Gastrocnemius medialis (tissue), 4 donors: ENCODE data around the gene PDE4D. TPM values are rescaled to one million over a fixed set of nuclear protein-coding genes. Genes with fewer than 3 reads are reported as not detected.

Source experiments
- ATAC-seq, 2 donors: fragments of 150-250 bp; one replicate each; pipeline ENCODE4 v1.9.1; 2016
- DNase-seq, 2 donors: peaks; one replicate each; pipeline ENCODE4 v3.0.0-alpha.2; 2019
- H3K27ac ChIP-seq, 4 donors: fragments of 200-600 bp; sonication (generic); 1 replicate in 1 of 4; 2 replicates in 3 of 4; pipeline ENCODE4 v1.5.1; 2016 to 2018; ENCODE audit warnings: mild to moderate bottlenecking in 2 of 4, moderate library complexity in 1 of 4
- H3K27me3 ChIP-seq, 3 donors: fragments of 200-600 bp; sonication (generic) in 2 of 3; 1 replicate in 1 of 3; 2 replicates in 2 of 3; pipeline versions ENCODE4 v1.5.1 to v1.6.0; 2016 to 2019; ENCODE audit warnings: mild to moderate bottlenecking in 1 of 3, moderate library complexity in 1 of 3
- H3K36me3 ChIP-seq, 2 donors: fragments of 200-600 bp; sonication (generic) in 1 of 2; one replicate each; pipeline ENCODE4 v1.5.1; 2017 to 2018
- H3K4me1 ChIP-seq, 2 donors: fragments of 200-600 bp; sonication (generic) in 1 of 2; one replicate each; pipeline ENCODE4 v1.5.1; 2016 to 2017; ENCODE audit warnings: mild to moderate bottlenecking in 2 of 2
- H3K4me3 ChIP-seq, 4 donors: fragments of 200-600 bp; sonication (generic) in 3 of 4; 1 replicate in 1 of 4; 2 replicates in 3 of 4; pipeline ENCODE4 v1.5.1; 2016 to 2019; ENCODE audit warnings: mild to moderate bottlenecking in 2 of 4
- H3K9me3 ChIP-seq, 3 donors: fragments of 200-600 bp; sonication (generic) in 2 of 3; 1 replicate in 1 of 3; 2 replicates in 2 of 3; pipeline ENCODE4 v1.5.1; 2016 to 2019
- POLR2A ChIP-seq, 2 donors: fragments of 450-650 bp; IDR thresholded peaks; one replicate each; pipeline ENCODE4 v1.6.1; 2017; ENCODE audit warnings: antibody characterized with exemption in 2 of 2, mild to moderate bottlenecking in 2 of 2, moderate library complexity in 2 of 2
- in situ Hi-C, 4 donors: fragments of 200-750 bp; cut with MboI; loops; one replicate each; pipeline versions ENCODE4 v1.15.0 to v1.8.0; 2017; ENCODE audit warnings: low sequenced_read_pairs in 4 of 4
- intact Hi-C: fragments of 100-400 bp; cut with DNase I; formaldehyde crosslinking; loops from one replicate; pipeline ENCODE4 v1.15.1; 2023; ENCODE audit warnings: low total_unique reads
- total RNA-seq, 4 donors: library from RNA; depleted of rRNA; stranded (reverse); fragments of >200 nt; gene quantifications; one replicate each; pipeline versions ENCODE4 v1.1.0 to v1.2.3, GENCODE V29; 2016
- TF ChIP-seq, protein P1 (sequence below), 5 experiments: fragments of 450-650 bp in 3 of 5; fragments of 200-600 bp in 2 of 5; sonication (generic) in 2 of 5; IDR thresholded peaks in 4 of 5; conservative IDR thresholded peaks in 1 of 5; 1 replicate in 4 of 5; 2 replicates in 1 of 5; pipeline ENCODE4 v1.5.1; 2016 to 2019; ENCODE audit warnings: antibody characterized with exemption in 5 of 5, mild to moderate bottlenecking in 3 of 5, moderate library complexity in 3 of 5

Gene PDE4D
- total RNA-seq, 4 donors from 2014 or later: 133 to 223 (median 185) TPM

DNA sequence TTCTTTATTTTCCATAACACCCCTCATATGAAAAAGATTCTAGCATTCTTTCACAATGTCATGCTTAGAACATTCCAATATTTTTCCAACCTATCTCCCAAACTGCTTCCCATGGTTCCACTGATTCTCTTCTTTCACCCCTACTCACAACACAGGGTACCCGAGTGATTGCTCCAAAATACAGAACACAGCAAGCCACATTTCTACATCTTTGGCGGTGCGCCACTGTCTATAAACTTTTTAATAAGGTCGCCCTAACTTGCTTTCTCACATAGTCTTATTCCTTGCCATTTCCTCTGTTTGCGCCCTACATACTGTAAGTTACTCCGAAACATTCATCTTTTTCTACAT is 793.6 kb downstream of the PDE4D start:
- TF ChIP-seq, protein P1, sequence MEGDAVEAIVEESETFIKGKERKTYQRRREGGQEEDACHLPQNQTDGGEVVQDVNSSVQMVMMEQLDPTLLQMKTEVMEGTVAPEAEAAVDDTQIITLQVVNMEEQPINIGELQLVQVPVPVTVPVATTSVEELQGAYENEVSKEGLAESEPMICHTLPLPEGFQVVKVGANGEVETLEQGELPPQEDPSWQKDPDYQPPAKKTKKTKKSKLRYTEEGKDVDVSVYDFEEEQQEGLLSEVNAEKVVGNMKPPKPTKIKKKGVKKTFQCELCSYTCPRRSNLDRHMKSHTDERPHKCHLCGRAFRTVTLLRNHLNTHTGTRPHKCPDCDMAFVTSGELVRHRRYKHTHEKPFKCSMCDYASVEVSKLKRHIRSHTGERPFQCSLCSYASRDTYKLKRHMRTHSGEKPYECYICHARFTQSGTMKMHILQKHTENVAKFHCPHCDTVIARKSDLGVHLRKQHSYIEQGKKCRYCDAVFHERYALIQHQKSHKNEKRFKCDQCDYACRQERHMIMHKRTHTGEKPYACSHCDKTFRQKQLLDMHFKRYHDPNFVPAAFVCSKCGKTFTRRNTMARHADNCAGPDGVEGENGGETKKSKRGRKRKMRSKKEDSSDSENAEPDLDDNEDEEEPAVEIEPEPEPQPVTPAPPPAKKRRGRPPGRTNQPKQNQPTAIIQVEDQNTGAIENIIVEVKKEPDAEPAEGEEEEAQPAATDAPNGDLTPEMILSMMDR (IDR thresholded peaks at IDR 0.05 in 4 of 5, conservative IDR thresholded peaks at IDR 0.05 in 1 of 5): no peak
- TF ChIP-seq POLR2A (IDR thresholded peaks at IDR 0.05): no peak
- H3K27me3 ChIP-seq: no peaks in the 10 kb centered on the region
- H3K36me3 ChIP-seq: no peaks in the 10 kb centered on the region
- H3K4me3 ChIP-seq: no peak overlapping the region
- H3K4me1 ChIP-seq: peaks cover 45 to 48% of the 10 kb centered on the region in 2 donors
- H3K9me3 ChIP-seq: no peaks in the 10 kb centered on the region
- no peak for ATAC-seq
- intact Hi-C loops (no loop called here), in situ Hi-C loops (no loop called here)
- no peak overlapping the region for H3K27ac ChIP-seq
- no peak for DNase-seq

GRCh38 chr5:59099270-59099994 is 794.1 kb downstream of the PDE4D start:
- H3K9me3 ChIP-seq: no peaks in the 10 kb centered on the region
- intact Hi-C loops: no loop called here
- H3K27ac ChIP-seq: peak overlapping the region in 1 of 4 donors; percentile 24
- peaks cover 43 to 46% of the 10 kb centered on the region in 2 donors for H3K4me1 ChIP-seq
- TF ChIP-seq, protein P1 (IDR thresholded peaks at IDR 0.05 in 4 of 5, conservative IDR thresholded peaks at IDR 0.05 in 1 of 5): no peak
- no peak for TF ChIP-seq POLR2A (IDR thresholded peaks at IDR 0.05)
- ATAC-seq: no peak
- in situ Hi-C loops: no loop called here
- H3K4me3 ChIP-seq: no peak overlapping the region
- no peaks in the 10 kb centered on the region for H3K36me3 ChIP-seq
- no peak for DNase-seq
- no peaks in the 10 kb centered on the region for H3K27me3 ChIP-seq

DNA sequence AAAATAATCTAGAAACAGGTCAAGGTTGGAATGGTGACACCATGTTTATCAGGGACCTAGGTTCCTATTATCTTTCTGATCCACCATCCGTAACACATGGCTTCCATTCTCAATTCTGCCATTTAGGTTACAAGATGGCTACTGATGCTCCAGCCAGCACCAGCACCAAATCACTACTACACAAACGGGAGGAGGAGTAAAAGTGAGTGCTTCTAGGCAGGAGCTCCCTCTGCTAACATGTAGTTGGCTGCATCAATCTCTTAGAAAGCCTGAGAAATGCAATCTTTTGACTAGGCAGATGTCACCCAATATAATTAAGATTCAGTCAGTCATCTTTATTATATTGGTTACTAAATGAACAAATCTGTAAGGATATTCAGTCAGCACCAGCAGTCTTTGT is 794.8 kb downstream of the PDE4D start:
- H3K9me3 ChIP-seq: no peaks in the 10 kb centered on the region
- in situ Hi-C loops (no loop called here), intact Hi-C loops (no loop called here)
- no peaks in the 10 kb centered on the region for H3K27me3 ChIP-seq
- peaks cover 38 to 39% of the 10 kb centered on the region in 2 donors for H3K4me1 ChIP-seq
- TF ChIP-seq, protein P1 (IDR thresholded peaks at IDR 0.05 in 4 of 5, conservative IDR thresholded peaks at IDR 0.05 in 1 of 5): no peak
- TF ChIP-seq POLR2A (IDR thresholded peaks at IDR 0.05): no peak
- H3K27ac ChIP-seq: no peak overlapping the region
- H3K36me3 ChIP-seq: no peaks in the 10 kb centered on the region
- ATAC-seq (no peak), DNase-seq (no peak)
- H3K4me3 ChIP-seq: no peak overlapping the region

DNA sequence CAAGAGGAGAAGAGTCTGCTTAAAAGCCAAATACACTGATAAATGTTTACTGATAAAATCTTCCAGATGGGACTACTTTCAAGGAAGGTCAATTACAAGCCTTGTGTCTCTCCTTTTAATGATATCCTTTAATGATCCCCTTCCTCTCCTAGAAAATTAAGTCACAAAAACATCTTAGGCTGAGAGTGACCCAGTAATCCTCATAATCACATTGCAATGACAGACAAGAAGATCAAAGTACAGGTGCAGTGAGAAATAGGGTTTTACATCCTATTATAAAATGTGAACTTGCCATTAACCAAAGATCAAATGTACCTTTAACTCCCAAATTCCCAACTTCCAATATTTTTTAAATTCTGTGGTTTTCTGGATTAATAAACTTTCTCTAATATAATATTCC is 795.8 kb downstream of the PDE4D start:
- Histone ChIP-seq H3K27ac (peak overlapping the region in 2 of 4 donors; percentile 6 to 20), H3K4me1 (peaks cover 28% of the 10 kb centered on the region in 2 donors), H3K27me3 (no peaks in the 10 kb centered on the region), H3K4me3 (no peak overlapping the region), H3K9me3 (no peaks in the 10 kb centered on the region), H3K36me3 (no peaks in the 10 kb centered on the region)
- ATAC-seq: no peak
- DNase-seq: no peak
- TF ChIP-seq, protein P1 (IDR thresholded peaks at IDR 0.05 in 4 of 5, conservative IDR thresholded peaks at IDR 0.05 in 1 of 5): no peak
- no peak for TF ChIP-seq POLR2A (IDR thresholded peaks at IDR 0.05)
- in situ Hi-C loops (no loop called here), intact Hi-C loops (no loop called here)

- ATAC-seq: no peak
- intact Hi-C loops: no loop called here
Measured at GRCh38 chr5:59097116-59097515, 796.4 kb downstream of the PDE4D start.

More at GRCh38 chr5:59097116-59097515, 796.4 kb downstream of the PDE4D start:
- Histone ChIP-seq H3K27me3 (no peaks in the 10 kb centered on the region), H3K4me1 (peaks cover 27 to 28% of the 10 kb centered on the region in 2 donors), H3K36me3 (no peaks in the 10 kb centered on the region), H3K4me3 (no peak overlapping the region), H3K9me3 (no peaks in the 10 kb centered on the region), H3K27ac (peak overlapping the region in 2 of 4 donors; percentile 6 to 33)
- TF ChIP-seq, protein P1 (IDR thresholded peaks at IDR 0.05 in 4 of 5, conservative IDR thresholded peaks at IDR 0.05 in 1 of 5): no peak
- no peak for TF ChIP-seq POLR2A (IDR thresholded peaks at IDR 0.05)
- no peak for DNase-seq
- in situ Hi-C loops: no loop called here
